Small intestine (tissue), 7 donors: ENCODE data around the gene DERA. TPM values are rescaled to one million over a fixed set of nuclear protein-coding genes. Genes with fewer than 3 reads are reported as not detected.
A peak's percentile ranks its signal among the peaks of the same experiment; 100 is the strongest.

Experiments used
- DNase-seq, 2 donors: peaks; one replicate each; pipeline versions ENCODE4 v3.0.0 to v3.0.0-alpha.2; 2013
- FAIRE-seq: peaks from 2 replicates; lab custom pipeline; 2012; peaks lifted over from hg19 to GRCh38; lab: Jason Lieb, UNC
- H3K27ac ChIP-seq, 3 donors: one replicate each; pipeline ENCODE4 v1.5.1; 2013; ENCODE audit warnings: low read length in 2 of 3, mild to moderate bottlenecking in 2 of 3, control low read depth in 1 of 3, inconsistent platforms in 1 of 3, low read depth in 1 of 3, moderate library complexity in 1 of 3
- H3K27me3 ChIP-seq, 3 donors: one replicate each; pipeline ENCODE4 v1.6.1; 2013; ENCODE audit warnings: low read length in 3 of 3, inconsistent platforms in 1 of 3; ENCODE audit not compliant: control insufficient read depth in 3 of 3, insufficient read depth in 3 of 3
- H3K36me3 ChIP-seq, 3 donors: one replicate each; pipeline ENCODE4 v1.6.1; 2013; ENCODE audit warnings: low read length in 3 of 3, inconsistent platforms in 1 of 3, low read depth in 1 of 3, mild to moderate bottlenecking in 1 of 3, moderate library complexity in 1 of 3; ENCODE audit not compliant: control insufficient read depth in 3 of 3, insufficient read depth in 2 of 3
- H3K4me1 ChIP-seq, 3 donors: one replicate each; pipeline ENCODE4 v1.6.1; 2013; ENCODE audit warnings: low read length in 2 of 3, inconsistent platforms in 1 of 3, low read depth in 1 of 3, mild to moderate bottlenecking in 1 of 3, moderate library complexity in 1 of 3; ENCODE audit not compliant: control insufficient read depth in 3 of 3, insufficient read depth in 2 of 3
- H3K4me3 ChIP-seq, 3 donors: one replicate each; pipeline ENCODE4 v1.5.1; 2013; ENCODE audit warnings: low read length in 3 of 3, control low read depth in 1 of 3, inconsistent platforms in 1 of 3, low read depth in 1 of 3, mild to moderate bottlenecking in 1 of 3, moderate library complexity in 1 of 3
- H3K9me3 ChIP-seq, 2 donors: one replicate each; pipeline ENCODE4 v1.6.1; 2013; ENCODE audit warnings: low read depth in 1 of 2, low read length in 1 of 2; ENCODE audit not compliant: control insufficient read depth in 2 of 2, insufficient read depth in 1 of 2
- WGBS, 3 donors: extraction: QIAGEN DNeasy Blood & Tissue Kit; methylation state at CpG; one replicate each; pipeline ENCODE4 v1.1.7; 2013; 5-methylcytosine and 5-hydroxymethylcytosine counted together
- polyA plus RNA-seq, 4 donors: library from polyadenylated mRNA; stranded (reverse) in 3 of 4; unstranded in 1 of 4; fragments of 200-250 nt in 3 of 4; fragments of 120-200 nt in 1 of 4; gene quantifications; one replicate each; pipeline versions ENCODE4 v1.2.1 to v1.2.3, GENCODE V29; 2013
- donor health status: healthy with polysubstance abuse.
- donor health status: control.
- donor health status: control.
- donor health status: Bipolar disorder and iron deficiency.
- donor health status: healthy.

The DERA gene
- polyA plus RNA-seq, 4 donors, result 36.0 to 133 (median 90.5) TPM

DNA sequence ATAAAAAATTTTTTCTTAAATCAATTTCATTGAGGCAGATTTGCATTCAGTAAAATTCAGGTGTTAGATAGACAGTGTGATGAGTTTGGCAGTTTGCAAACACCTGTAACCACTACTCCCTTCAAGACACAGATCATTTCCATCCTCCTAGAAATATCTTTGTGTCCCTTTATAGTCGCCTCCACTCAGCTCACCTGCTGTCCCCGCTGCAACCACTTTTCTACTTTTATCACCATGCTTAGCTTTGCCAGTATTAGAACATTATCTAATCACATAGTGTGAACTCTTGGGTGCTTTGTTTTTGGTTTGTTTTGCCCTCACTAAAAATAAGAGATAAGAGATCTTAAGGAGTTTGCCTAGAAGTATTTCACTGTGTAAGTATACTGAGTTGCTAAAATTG is 73.8 kb downstream of the DERA start:
- DNase-seq (no peak), FAIRE-seq (no peak)
- H3K4me1 ChIP-seq, result peaks cover 0 to 12% (median 0%) of the 10 kb centered on the region in 3 donors
- 28 to 66% (median 41%) methylated on average over 2 of the region's 2 CpGs for WGBS, 3 donors
- H3K27ac ChIP-seq, result no peak overlapping the region
- H3K36me3 ChIP-seq, result peaks cover 3 to 25% (median 5%) of the 10 kb centered on the region in 3 donors
- H3K27me3 ChIP-seq, result no peaks in the 10 kb centered on the region
- no peak overlapping the region for H3K4me3 ChIP-seq
- H3K9me3 ChIP-seq, result no peaks in the 10 kb centered on the region

DNA sequence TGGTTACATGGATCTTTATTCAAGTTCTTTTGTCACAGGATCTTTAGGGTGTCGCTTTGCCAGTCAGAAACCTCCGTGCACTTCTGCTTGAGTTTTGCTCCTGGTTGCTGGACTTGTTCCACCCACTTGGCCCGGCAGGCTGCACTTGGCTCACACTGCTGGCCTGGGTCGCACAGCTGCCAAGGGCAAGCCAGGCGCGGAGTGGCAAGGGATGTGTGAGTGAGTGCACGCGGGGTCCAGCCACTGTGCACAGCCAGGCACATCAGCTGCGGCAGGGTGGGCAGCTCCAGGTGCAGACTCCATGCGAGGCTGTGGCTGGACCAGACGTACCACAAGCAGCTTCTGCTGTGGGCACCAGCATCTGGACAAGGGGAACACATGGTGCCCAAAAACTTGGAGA is 76.6 kb downstream of the DERA start:
- Histone ChIP-seq H3K27ac (no peak overlapping the region), H3K27me3 (no peaks in the 10 kb centered on the region), H3K36me3 (peaks cover 3 to 25% (median 5%) of the 10 kb centered on the region in 3 donors), H3K4me3 (no peak overlapping the region), H3K9me3 (no peaks in the 10 kb centered on the region), H3K4me1 (peaks cover 0 to 12% (median 0%) of the 10 kb centered on the region in 3 donors)
- 92 to 98% (median 97%) methylated on average over 11 of the region's 11 CpGs for WGBS, 3 donors
- FAIRE-seq (no peak), DNase-seq (no peak)

DNA sequence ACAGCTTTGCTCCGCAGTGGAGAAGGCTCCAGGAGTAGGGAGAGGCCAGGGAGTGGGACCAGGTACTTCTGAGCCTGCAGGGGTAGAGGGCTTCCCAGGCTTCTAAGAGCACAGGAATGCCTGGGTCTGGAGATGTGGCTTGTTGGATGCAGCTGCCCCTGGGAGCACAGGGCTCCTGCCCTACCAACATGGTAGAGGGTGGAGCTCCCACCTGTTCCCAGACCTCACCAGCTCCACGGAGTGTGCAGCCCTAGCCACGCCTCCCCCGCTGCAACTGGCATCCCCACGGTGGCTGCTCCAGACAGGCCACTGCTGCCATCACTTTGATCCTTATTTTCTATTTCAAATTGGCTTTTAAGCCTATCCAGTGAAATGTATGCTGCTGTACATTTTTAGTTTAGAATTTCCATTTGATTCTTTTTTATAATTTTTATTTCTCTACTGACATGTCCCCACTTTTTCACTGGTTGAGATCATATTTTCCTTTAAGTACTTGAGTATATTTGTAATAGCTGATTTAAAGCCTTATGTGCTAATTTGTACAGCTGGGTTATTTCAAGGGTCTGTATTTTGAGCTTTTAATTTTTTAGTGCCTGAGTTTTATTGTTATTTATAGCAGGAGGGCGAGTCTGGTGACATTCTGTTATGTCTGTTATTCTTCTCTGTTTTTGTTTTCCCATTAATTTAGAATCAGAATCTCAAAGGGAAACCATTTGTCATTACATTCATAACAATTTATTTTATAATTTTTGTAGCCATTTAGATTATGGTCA is 78.0 kb downstream of the DERA start:
- Histone ChIP-seq H3K36me3 (peaks cover 3 to 19% (median 8%) of the 10 kb centered on the region in 3 donors), H3K27me3 (no peaks in the 10 kb centered on the region), H3K4me3 (no peak overlapping the region), H3K27ac (no peak overlapping the region), H3K9me3 (no peaks in the 10 kb centered on the region), H3K4me1 (peaks cover 0 to 6% (median 0%) of the 10 kb centered on the region in 3 donors)
- FAIRE-seq (no peak), DNase-seq (no peak)
- 89 to 92% (median 91%) methylated on average over 6 of the region's 6 CpGs for WGBS, 3 donors

DNA sequence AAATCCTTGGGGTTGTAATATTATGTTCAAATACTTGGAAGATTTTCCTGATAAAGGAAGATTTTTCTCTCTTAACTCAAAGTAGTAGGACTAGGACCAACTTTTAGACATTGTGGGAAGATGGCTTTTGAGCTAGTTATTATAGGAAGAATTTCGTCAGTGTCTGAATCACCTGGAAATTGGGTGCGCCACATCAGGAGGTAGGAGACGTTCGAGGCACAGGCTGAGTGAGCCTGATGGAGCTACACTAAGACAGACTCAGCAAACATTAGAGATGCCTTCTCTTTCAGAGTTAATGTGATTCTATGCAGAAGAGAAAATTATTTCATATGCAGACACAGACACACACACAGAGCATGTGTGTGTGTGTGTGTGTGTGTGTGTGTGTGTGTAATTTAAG is 84.7 kb downstream of the DERA start:
- no peaks in the 10 kb centered on the region for H3K9me3 ChIP-seq
- no peak overlapping the region for H3K27ac ChIP-seq
- H3K4me1 ChIP-seq, result peaks cover 0 to 9% (median 0%) of the 10 kb centered on the region in 3 donors
- H3K27me3 ChIP-seq, result no peaks in the 10 kb centered on the region
- no peak overlapping the region for H3K4me3 ChIP-seq
- WGBS, 3 donors, result 95 to 97% (median 95%) methylated on average over 4 of the region's 4 CpGs
- no peak for FAIRE-seq
- peaks cover 0 to 5% (median 4%) of the 10 kb centered on the region in 3 donors for H3K36me3 ChIP-seq
- DNase-seq, result no peak

DNA sequence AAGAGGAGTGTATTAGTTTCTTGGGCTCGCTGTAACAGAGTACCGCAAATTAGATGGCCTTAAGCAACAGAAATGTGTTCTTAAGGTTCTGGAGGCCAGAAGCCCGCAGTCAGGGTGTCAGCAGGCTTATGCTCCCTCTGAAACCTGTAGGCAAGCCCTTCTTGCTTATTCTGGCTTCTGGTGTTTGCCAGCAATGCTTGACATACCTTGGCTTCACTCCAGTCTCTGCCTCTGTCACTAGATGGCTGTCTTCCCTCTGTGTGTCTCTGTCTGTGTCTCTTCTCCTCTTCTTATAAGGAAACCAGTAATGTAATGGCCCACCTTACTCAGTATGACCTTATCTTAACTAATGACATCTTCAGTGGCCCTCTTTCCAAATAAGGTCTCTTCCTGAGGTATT is 85.1 kb downstream of the DERA start:
- no peak for FAIRE-seq
- peak overlapping the region in 1 of 3 donors; percentile 2 for H3K27ac ChIP-seq

GRCh38 chr12:15996948-15997347 is 85.8 kb downstream of the DERA start:
- Histone ChIP-seq H3K9me3 (no peaks in the 10 kb centered on the region), H3K4me3 (no peak overlapping the region), H3K4me1 (peaks cover 0 to 9% (median 0%) of the 10 kb centered on the region in 3 donors), H3K36me3 (peaks cover 0 to 5% (median 4%) of the 10 kb centered on the region in 3 donors), H3K27me3 (no peaks in the 10 kb centered on the region), H3K27ac (no peak overlapping the region)
- WGBS, 3 donors, result 17 to 63% (median 57%) methylated on average over 1 of the region's 1 CpG
- FAIRE-seq (peak; percentile 62), DNase-seq (peak; percentile 24 to 71)

More for the DNA sequence above, 85.1 kb downstream of the DERA start:
- peaks cover 0 to 9% (median 0%) of the 10 kb centered on the region in 3 donors for H3K4me1 ChIP-seq
- 88 to 92% (median 89%) methylated on average over 3 of the region's 3 CpGs for WGBS, 3 donors
- peak in 1 of 2 donors; percentile 40 for DNase-seq
- H3K27me3 ChIP-seq, result no peaks in the 10 kb centered on the region
- no peak overlapping the region for H3K4me3 ChIP-seq
- peaks cover 0 to 5% (median 4%) of the 10 kb centered on the region in 3 donors for H3K36me3 ChIP-seq
- no peaks in the 10 kb centered on the region for H3K9me3 ChIP-seq

DNA sequence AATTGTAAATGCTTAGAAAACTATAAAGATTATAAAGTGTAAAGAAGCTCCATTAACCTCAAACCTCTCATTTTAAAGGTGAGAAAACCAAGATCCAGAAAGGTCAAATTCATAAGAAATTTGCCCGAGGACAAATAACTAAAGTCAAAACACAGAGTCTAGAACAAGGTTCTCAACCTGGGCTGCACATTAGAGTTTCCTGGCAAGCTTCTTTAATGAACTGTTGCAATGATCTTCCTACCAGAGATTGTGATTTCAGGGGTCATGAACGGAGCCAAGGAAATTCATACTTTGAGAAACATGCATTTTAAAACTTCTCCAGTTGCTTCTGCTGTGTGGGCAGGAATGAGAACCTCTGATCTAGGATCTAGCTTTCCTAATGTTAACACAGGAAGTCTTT is 86.8 kb downstream of the DERA start:
- WGBS, 3 donors, result 94 to 96% (median 96%) methylated on average over 2 of the region's 2 CpGs
- Histone ChIP-seq H3K27ac (no peak overlapping the region), H3K27me3 (no peaks in the 10 kb centered on the region), H3K4me3 (no peak overlapping the region), H3K9me3 (no peaks in the 10 kb centered on the region), H3K4me1 (peaks cover 0 to 11% (median 0%) of the 10 kb centered on the region in 3 donors), H3K36me3 (peaks cover 2 to 5% (median 3%) of the 10 kb centered on the region in 3 donors)
- no peak for DNase-seq
- FAIRE-seq, result no peak

DNA sequence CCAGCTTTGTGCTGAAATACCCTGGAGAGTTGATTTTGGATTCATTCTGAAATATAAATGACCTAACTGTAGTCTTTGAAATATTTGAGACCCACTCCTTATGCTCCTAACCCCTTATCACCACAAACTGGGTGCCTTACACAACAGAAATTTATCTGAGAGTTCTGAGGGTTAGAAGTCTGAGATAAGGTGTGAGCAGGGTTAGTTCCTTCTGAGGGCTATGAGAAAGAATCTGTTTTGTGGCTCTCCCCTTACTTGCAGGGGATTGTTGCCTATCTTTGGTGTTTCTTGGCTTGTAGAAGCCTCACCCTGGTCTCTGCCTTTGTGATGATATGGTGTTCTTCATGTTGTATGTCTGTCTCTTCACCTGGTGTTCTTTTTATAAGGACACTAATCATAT is 91.7 kb downstream of the DERA start:
- Histone ChIP-seq H3K27me3 (no peaks in the 10 kb centered on the region), H3K9me3 (no peaks in the 10 kb centered on the region), H3K4me1 (peaks cover 0 to 2% (median 0%) of the 10 kb centered on the region in 3 donors), H3K36me3 (peaks cover 2 to 9% (median 2%) of the 10 kb centered on the region in 3 donors), H3K4me3 (no peak overlapping the region), H3K27ac (no peak overlapping the region)
- FAIRE-seq (no peak), DNase-seq (no peak)
